ENCODE results near the gene GAL3ST1. TPM values are rescaled to one million over a fixed set of nuclear protein-coding genes. Genes with fewer than 3 reads are reported as not detected.
"Not testable (repeated sequence)": the region's sequence is repeated elsewhere in the genome, so short reads cannot be mapped to it uniquely, and the experiment has no call there.

The GAL3ST1 gene, protein sequence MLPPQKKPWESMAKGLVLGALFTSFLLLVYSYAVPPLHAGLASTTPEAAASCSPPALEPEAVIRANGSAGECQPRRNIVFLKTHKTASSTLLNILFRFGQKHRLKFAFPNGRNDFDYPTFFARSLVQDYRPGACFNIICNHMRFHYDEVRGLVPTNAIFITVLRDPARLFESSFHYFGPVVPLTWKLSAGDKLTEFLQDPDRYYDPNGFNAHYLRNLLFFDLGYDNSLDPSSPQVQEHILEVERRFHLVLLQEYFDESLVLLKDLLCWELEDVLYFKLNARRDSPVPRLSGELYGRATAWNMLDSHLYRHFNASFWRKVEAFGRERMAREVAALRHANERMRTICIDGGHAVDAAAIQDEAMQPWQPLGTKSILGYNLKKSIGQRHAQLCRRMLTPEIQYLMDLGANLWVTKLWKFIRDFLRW
- total RNA-seq: 0.19 TPM in 1 of 2 replicates, not detected in the other

DNA sequence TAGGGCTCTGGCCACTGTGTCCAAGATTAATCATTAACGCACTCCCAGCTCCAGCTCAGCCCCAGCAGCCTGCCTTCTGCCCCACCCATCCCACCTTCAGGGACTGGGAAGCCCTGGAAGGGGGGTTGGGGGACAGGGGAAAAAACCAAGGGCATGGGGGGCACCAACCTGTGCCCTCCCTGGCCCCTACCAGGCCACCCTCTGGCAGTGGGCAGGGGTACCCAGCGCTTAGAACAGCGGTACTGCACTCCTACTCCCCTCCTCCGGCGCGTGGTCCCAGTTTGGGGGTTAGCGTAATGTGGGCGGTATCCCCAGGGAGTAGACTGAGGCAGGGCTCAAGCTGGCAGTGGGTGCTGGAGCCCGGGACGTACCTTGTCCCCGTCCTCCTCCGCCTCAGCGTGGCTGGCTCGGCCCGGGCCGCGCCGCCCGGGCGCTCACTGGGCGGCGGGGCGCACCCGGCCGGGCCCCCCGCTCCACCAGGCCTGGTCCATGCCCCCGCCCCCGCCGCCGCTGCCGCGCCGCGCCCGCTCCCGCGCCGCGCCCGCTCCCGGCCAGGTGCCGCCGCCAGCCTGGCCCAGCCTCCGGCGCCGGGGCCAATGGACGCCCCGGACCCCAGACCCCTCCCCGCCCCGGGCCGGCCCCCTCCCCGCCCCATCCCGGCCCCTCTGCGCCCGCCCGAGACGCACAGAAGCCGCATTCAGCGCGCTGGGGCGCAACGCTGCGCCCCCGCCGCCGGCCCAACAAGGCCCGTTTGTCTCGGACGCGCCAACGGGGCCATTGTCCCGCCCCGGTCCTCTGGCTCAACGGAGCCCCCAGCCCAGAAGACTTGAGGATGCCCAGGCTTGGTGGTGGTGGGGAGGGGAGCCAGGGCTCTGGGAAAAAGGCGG lies at the start of gene GAL3ST1:
TSS of gene GAL3ST1 (minus strand) at position 571 of the 887 bp plus-strand sequence. CDS start 17,273 bp downstream, outside the sequence.
- DNase-seq (ENCODE audit: extremely low read depth, low read depth, low spot score): no peak

DNA sequence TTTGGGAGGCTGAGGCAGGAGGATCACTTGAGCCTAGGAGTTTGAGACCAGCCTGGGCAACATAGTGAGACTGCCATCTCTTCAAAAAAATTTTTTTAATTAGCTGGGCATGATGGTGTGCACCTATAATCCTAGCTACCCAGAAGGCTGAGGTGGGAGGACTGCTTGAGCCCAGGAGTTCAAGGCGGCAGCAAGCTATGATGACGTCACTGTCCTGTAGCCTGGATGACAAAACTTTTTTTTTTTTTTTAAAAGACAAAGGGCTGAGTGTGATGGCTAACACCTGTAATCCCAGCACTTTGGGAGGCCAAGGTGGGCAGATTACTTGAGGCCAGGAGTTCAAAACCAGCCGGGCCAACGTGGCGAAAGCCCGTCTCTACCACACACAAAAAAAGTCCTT lies 45.4 kb upstream of the GAL3ST1 start:
- DNase-seq (ENCODE audit: extremely low read depth, low read depth, low spot score): not testable (repeated sequence)

DNA sequence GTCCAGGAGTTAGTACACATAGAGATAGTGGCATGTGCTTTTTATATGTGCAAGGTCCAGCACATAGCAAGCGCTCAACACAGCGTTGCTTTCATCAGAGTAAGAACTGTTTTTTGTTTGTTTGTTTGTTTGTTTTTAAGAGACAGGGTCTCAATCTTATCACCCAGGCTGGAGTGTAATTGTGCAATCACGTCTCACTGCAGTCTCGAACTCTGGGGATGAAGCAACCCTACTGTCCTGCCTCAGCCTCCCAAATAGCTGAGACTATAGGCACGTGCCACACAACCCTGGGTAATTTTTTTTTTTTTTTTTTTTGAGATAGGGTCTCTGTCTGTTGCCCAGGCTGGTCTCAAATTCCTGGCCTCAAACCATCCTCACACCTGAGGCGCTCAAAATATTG lies 43.4 kb upstream of the GAL3ST1 start:
- DNase-seq (ENCODE audit: extremely low read depth, low read depth, low spot score): no peak

DNA sequence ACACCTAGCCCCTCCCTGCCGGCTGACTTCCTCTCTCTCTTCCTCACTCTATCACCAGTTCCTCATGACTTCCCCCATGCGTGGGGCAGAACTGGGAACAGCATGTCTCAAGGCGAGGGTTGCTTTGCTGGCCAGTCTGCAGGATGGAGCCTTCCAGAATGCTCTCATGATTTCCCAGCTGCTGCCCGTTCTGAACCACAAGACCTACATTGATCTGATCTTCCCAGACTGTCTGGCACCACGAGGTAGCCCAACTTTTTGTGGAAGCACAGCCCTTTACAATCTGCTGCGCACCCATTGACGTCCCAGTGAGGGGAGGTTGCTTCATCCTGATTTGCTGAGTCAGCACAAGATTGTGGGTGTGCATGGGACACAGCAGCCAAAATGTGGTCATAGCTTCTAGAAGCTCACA lies 41.1 kb upstream of the GAL3ST1 start:
- DNase-seq (ENCODE audit: extremely low read depth, low read depth, low spot score): no peak

DNA sequence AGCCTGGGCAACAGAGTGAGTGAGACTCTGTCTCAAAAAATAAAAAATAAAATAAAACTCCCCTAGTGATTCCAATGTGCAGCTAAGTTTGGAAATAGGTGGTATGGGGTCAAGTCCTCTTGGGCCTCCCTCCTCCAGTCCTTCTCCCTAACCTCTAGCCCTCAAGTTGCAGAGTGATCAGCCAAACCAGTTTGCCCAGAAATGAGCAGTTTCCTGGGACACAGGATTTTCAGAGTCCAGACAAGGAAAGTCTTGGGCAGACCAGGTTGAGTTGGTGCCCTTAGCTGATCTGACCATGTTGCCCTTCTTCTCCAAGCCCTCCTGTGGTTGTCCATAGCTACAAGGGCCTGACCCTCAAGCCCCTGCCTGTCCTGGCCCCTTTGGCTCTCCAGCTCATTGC lies 40.4 kb upstream of the GAL3ST1 start:
- DNase-seq (ENCODE audit: extremely low read depth, low read depth, low spot score): no peak

DNA sequence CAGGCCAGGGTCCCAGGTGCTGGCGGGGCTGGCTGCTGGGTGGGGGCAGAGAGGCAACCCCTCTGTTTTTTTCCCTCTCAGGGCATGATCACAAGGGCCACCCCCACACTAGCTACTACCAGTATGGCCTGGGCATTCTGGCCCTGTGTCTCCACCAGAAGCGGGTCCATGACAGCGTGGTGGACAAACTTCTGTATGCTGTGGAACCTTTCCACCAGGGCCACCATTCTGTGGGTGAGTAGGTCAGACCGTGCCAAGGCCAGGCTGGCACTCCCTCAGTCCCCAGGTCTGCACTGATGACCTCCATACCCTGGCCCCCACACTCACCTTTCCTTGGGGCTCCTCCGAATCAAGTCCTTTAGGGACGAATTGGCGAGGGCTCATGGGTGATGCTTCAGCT lies 39.8 kb upstream of the GAL3ST1 start:
- no peak for DNase-seq (ENCODE audit: extremely low read depth, low read depth, low spot score)

DNA sequence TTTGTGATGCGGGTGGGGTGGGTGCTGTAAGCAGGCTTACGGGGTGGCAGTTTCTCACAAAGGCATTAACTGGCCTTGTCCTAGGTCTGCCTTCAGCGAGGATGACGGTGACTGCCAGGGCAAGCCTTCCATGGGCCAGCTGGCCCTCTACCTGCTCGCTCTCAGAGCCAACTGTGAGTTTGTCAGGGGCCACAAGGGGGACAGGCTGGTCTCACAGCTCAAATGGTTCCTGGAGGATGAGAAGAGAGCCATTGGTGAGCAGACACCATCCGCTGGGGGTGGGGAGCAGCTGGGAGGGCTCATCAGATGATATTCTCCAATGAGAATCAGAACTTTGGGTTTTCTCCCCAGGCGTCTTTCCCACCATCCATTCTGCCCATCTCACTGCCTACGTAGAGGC lies 38.3 kb upstream of the GAL3ST1 start:
- DNase-seq (ENCODE audit: extremely low read depth, low read depth, low spot score): no peak

DNA sequence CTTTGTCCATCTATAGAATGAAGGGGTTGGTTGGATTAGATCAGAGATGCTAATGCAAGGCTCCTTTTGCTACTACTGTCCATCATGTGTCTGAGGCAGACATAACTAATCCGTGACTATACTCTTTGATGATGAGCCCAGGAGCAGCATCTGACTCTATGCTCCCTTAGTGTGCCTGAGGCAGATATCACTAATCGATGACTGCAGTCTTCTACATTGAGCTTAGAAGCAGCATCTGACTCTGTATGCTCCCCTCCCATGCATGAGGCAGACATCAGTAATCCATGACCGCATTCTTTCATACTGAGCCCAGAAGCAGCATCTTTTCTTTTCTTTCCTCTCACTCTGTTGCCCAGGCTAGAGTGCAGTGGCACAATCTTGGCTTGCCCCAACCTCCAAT lies 36.7 kb upstream of the GAL3ST1 start:
- no peak for DNase-seq (ENCODE audit: extremely low read depth, low read depth, low spot score)

DNA sequence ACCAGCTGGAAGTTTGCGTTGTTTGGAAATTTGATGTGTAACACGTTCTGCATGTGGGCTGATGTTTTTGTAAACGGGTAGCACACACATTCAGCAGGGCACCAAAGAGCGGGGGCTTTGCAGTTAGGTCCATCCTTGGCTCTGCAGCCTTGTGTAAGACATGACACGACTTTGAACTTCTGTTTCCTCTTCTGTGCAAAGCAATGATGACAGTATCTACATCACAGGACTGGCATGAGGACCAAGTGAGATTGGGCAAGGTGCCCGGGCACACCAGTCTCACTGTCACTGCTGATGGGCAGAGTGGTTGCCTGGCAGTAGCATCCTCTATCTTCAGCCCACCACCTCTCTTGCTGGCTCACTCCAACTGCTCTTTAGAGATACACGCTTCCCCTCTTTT lies 35.8 kb upstream of the GAL3ST1 start:
- DNase-seq (ENCODE audit: extremely low read depth, low read depth, low spot score): no peak

DNA sequence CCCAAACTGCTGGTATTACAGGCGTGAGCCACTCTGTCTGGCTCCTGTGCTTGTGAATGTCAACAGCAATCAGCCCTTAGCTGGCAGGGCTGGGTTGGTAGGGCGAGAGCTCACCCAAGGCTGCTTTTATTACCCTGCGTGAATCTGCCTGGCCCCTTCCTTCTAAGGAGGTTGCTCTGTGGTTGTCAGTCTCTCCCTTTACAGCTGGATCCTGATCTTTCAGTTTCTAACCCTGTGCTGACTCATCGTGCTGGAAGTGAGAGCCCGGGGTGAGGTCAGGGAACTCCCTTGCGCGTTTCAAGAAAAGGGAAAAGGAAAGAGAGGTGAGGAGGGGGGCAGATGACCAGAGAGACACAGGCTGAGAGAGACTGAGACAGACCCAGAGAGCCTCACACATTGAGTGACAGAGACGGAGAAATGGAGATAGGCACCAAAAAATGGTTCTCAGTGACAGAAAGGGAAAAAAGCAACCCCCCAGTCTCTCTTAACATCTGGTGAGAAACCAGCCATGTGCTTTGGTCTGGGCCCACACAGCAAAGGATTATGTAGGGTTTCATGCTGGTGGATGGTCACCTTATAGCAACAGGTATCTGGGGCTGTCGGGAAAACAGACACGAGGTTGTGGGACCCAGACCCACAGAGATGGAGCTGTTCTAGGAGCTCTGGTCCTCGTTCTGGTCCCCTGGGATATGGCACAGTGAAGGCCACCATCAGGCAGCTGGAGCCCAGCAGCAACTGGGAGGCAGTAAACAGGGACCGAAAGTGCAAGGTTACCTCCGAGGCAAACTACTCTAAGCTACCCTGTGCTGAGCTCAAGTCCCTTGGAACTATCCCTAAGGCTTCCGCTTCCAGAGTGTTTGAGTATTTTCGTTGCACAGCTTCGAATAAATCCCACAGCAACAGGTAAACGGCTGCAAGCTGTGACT lies 35.1 kb upstream of the GAL3ST1 start:
- DNase-seq (ENCODE audit: extremely low read depth, low read depth, low spot score): no peak

DNA sequence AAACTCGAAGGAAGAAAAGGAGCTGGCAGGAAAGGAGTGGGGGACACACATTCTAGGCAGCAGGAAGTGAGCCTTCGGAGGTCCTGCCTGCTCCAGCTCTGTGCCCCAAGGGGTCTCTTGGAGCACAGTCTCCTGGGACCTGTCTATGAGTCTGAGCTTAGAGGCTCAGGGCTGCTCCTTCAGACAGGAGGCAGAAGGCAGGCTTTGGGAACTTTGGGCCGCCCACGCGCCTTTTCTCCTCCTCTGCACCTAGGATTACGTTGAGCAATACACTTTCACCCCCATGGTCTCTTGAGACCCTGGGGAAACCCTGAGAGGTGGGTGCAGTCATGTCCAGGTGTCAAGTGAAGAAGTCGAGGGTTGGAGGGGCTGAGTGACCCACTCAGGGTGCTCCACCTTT lies 33.5 kb upstream of the GAL3ST1 start:
- DNase-seq (ENCODE audit: extremely low read depth, low read depth, low spot score): no peak

DNA sequence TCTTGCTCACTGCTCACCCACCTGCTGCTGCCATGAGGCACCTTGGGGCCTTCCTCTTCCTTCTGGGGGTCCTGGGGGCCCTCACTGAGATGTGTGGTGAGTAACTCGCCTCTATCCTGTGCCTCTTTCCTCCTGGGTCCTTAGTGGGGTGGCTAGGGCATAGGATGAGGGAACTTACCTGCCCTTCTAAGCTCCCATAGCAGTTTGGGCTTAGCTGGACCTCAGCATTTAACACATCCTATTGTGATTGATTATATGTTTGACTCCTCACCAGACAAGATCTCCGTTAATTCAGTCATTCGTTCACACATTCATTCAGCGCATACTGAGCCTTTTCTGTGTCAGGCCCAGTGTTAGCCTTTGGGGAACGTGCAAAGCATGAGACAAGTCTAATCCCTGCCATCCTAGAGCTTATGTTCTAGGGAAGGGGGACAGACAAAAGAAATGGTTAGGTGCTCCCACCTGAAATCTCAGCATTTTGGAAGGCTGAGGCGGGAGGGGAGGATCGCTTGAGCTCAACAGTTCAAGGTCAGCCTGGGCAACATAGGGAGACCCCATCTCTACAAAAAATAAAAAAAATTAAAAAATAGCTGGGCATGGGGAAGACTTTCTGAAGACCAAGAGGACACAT lies 33.0 kb upstream of the GAL3ST1 start:
- no peak for DNase-seq (ENCODE audit: extremely low read depth, low read depth, low spot score)

DNA sequence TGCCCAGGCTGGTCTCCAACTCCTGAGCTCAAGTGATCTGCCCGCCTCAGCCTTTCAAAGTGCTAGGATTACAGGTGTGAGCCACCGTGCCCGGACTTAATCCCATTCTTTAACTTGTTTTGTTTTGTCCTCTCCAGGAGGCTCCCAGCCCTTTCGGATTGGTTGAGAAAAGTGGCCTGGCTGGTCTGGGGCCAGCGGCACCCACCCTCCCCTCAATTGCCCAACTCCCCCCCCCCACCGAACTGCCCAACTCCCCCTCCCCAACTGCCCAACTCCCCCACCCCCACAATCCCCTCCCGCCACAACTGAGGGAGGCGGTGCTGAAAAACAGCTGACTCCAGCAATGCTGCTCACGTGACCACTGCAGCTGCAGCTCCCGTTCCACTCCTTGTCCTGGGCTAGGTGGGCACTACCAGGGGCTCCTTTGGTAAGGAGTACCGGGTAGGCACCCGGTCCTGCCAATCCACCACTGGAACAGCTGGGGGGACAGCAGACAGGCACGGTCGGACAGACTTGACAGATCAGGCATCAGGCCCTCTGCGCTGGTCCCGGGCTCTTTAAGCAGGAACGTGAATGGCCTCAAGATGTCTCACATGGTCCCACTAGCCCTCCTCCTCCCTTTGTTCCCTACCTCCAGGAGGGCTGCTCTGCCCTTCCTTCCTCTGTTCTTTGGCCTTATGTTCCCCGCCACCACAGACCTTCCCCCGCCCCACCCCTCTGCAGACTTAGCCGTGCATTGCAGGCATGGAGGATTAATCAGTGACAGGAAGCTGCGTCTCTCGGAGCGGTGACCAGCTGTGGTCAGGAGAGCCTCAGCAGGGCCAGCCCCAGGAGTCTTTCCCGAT lies 32.2 kb upstream of the GAL3ST1 start, which contains the start of gene TCN2:
TSS of gene TCN2 (plus strand) at position 720 of the 845 bp plus-strand sequence. CDS start 158 bp downstream, outside the sequence.
- DNase-seq (ENCODE audit: extremely low read depth, low read depth, low spot score): no peak

DNA sequence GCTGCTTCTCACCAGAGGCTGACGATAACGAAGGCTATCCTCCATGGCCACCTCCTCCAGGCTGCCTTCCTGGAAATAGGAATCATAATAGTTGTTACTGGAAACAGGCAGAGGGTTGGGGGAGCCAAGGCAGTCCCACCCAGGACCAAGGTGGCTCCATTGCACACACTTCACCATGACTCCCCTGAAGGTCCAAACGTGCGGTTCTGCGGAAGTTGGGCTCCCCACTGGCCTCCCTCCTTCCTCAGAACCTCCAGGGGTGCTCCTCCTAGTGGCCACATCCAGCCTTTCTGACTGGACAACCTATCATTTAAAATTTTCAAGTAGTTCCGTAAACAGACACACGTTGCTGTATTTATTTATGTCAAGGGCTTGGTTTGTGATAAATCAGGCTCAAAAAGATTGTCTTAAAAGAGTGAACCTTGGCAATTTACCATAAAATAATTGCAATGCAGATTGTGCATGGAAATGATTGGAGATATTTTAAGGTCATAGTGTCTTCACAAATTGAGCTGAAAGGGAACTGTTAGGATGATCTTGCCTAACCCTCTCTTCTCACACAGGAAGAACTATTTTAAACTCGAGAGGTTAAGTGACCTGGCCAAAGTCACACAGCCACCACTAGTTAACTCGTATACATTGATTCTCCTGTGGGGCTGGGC lies 31.1 kb upstream of the GAL3ST1 start:
- DNase-seq (ENCODE audit: extremely low read depth, low read depth, low spot score): no peak

DNA sequence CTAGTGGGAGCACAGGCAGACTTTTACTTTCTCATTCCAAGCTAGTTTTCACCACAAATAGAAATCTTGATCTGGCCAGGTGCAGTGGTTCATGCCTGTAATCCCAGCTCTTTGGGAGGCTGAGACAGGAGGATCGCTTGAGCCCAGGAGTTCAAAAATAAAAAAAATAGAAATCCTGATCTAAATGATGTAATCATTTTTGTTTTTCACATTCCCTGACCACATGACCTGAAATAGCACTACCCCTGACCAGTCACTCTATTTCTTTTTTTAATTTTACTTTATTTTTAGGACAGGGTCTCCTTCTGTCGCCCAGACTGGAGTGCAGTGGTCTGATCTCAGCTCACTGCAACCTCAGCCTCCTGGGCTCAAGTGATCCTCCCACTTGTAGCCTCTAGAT lies 30.3 kb upstream of the GAL3ST1 start:
- no peak for DNase-seq (ENCODE audit: extremely low read depth, low read depth, low spot score)

DNA sequence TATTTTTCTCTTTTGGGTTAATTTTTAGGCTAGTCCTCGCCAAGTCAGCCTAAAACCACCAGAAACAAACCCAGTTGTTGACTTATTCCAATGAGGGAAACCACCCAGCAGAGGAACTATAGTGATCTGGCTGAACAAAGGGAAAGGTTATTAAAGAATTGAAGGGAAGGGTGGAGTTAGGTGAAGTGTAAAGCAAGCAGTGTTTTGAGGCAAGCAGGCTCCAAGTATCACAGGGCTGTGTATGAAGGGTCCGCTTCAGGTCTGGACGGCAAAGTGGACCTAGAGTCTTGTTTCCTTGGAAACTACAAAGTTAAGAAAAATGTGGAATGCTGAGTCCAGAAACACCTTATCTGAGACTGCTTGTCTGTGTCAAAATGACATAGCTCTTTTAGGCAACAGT lies 29.3 kb upstream of the GAL3ST1 start:
- DNase-seq (ENCODE audit: extremely low read depth, low read depth, low spot score): no peak

DNA sequence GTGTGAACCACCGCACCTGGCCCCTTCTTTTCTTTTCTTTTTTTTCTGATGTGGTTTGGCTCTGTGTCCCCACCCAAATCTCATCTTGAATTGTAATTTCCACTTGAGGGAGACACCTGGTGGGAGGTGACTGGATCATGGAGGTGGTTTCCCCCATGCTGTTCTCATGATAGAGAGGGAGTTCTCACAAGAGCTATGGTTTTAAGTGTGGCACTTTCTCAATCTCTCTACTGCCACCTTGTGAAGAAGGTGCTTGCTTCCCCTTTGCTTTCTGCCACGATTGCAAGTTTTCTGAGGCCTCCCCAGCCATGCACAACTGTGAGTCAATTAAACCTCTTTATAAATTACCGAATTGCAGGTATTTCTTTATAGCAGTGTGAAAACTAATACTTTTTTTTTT lies 27.6 kb upstream of the GAL3ST1 start:
- no peak for DNase-seq (ENCODE audit: extremely low read depth, low read depth, low spot score)

DNA sequence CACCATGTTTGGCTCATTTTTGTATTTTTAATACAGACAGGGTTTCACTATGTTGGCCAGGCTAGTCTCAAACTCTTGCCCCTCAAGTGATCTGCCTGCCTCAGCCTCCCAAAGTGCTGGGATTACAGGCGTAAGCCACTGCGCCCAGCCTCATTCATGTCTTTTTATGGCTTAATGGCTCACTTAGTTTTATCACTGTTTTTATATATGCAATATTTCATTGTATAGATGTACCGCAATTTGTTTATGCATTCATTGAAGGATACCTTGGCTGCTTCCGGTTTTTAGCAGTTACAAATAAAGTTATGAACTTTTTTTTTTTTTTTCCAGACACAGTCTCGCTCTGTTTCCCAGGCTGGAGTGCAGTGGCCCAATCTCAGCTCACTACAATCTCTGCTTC lies 27.0 kb upstream of the GAL3ST1 start:
- no peak for DNase-seq (ENCODE audit: extremely low read depth, low read depth, low spot score)

DNA sequence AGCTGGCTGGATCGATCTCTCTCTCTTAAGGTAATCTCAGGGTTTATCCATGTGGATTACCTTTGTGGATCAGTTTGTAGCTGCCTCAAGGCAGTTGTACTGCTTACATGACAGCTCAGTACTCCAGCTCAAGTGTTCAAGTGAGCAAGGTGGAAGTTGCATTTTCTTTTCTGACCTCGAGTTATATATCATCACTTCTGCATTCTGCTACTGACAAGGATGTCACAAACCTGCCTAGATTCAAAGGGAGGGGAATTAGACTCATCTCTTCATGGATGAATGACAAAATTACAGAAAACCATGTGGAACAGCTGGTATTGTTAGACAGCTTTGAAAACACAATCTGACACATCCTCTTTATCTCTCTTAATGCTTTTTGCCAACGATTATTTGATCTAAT lies 26.5 kb upstream of the GAL3ST1 start:
- no peak for DNase-seq (ENCODE audit: extremely low read depth, low read depth, low spot score)
